AG10803 (cell line): ENCODE measurements around the gene LMBR1.
"Not testable (repeated sequence)": the region's sequence is repeated elsewhere in the genome, so short reads cannot be mapped to it uniquely, and the experiment has no call there.

Source experiments
- DNase-seq: peaks from one replicate; pipeline ENCODE4 v3.0.0; 2010; ENCODE audit warnings: low read depth
- H3K4me3 ChIP-seq: 2 replicates; pipeline ENCODE4 v1.5.1; 2011; ENCODE audit warnings: mild to moderate bottlenecking, low read length, control low read depth
- TF ChIP-seq, protein P1 (sequence below): conservative IDR thresholded peaks from 2 replicates; pipeline ENCODE4 v1.5.1; 2011; ENCODE audit warnings: mild to moderate bottlenecking, low read length, control low read depth, inconsistent platforms

The LMBR1 gene

GRCh38 chr7:156892821-156893706, at the start of gene LMBR1:
Gene LMBR1 (minus strand): TSS chr7:156893183. CDS start chr7:156892993, 190 bp downstream.
- TF ChIP-seq, protein P1, sequence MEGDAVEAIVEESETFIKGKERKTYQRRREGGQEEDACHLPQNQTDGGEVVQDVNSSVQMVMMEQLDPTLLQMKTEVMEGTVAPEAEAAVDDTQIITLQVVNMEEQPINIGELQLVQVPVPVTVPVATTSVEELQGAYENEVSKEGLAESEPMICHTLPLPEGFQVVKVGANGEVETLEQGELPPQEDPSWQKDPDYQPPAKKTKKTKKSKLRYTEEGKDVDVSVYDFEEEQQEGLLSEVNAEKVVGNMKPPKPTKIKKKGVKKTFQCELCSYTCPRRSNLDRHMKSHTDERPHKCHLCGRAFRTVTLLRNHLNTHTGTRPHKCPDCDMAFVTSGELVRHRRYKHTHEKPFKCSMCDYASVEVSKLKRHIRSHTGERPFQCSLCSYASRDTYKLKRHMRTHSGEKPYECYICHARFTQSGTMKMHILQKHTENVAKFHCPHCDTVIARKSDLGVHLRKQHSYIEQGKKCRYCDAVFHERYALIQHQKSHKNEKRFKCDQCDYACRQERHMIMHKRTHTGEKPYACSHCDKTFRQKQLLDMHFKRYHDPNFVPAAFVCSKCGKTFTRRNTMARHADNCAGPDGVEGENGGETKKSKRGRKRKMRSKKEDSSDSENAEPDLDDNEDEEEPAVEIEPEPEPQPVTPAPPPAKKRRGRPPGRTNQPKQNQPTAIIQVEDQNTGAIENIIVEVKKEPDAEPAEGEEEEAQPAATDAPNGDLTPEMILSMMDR: peak; percentile 57
- DNase-seq: peak; percentile 93
- peak within 1 kb of the TSS; percentile 89 for H3K4me3 ChIP-seq

DNA sequence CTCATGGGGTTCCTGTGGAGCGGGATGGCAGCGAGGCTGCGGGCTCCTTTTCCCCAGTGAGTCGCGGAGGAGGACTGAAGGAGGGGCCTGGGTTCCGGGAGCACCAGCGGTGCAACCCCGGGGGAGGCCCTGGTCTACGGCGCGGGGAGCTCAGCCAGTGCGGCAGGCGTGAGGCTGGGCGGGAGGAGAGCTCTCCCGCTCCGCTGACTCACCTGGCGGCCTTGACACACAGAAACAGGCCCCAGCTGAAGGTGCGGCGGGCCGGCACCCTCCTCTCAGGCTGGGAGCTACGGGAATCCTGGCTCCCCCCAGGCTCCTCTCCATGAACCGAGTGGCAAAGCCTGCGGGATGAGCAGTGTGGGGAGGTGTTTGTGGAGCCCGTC, 49.7 kb upstream of the LMBR1 start:
- TF ChIP-seq, protein P1: no peak
- DNase-seq: no peak
- H3K4me3 ChIP-seq: no peak overlapping the region

- TF ChIP-seq, protein P1: no peak
- no peak overlapping the region for H3K4me3 ChIP-seq
- no peak for DNase-seq
These were observed 48.6 kb upstream of the LMBR1 start for GRCh38 chr7:156941393-156942182.

GRCh38 chr7:156940421-156941122, 47.6 kb upstream of the LMBR1 start:
- H3K4me3 ChIP-seq: no peak overlapping the region
- no peak for DNase-seq
- TF ChIP-seq, protein P1: no peak

DNA sequence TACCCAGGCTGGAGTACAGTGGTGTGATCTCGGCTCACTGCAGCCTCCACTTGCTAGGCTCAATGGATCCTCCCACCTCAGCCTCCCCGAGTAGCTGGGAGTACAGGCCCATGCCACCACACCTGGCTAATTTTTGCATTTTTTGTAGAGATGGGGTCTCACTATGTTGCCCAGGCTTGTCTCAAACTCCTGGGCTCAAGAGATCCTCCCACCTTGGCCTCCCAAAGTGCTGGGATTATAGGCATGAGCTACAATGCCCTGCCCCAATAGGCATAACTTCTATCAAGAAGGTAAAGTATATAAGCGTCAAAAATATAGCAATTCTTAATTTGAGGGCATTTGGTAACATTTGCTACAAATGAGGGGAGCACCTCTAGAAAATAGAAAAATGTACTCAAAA, 43.8 kb upstream of the LMBR1 start:
- H3K4me3 ChIP-seq, DNase-seq: not testable (repeated sequence)

GRCh38 chr7:156935250-156935649, 42.3 kb upstream of the LMBR1 start:
- peak; percentile 12 for DNase-seq
- TF ChIP-seq, protein P1: no peak

DNA sequence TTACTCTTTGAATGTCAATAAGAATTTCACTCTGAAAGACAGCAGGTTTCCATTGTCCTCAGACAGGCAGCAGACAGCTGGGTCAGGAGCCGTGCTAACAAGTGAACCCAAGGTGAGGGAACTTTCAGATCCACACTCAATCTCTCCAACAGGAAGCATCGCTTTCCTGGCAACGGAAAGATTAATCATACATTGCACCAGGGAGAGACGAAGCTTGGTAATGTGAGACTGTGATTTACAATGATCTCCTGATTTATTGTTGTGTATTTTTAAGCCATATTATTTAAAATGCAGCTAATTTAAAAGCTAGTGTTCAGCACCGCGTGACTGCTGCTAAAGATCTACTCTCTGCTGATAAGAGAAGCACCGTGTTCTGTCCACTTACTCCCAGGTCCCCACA, 39.0 kb upstream of the LMBR1 start:
- no peak overlapping the region for H3K4me3 ChIP-seq
- DNase-seq: no peak
- TF ChIP-seq, protein P1: no peak

More at GRCh38 chr7:156935250-156935649, 42.3 kb upstream of the LMBR1 start:
- H3K4me3 ChIP-seq: no peak overlapping the region
